ENCODE data around the gene MTMR3.

DNA sequence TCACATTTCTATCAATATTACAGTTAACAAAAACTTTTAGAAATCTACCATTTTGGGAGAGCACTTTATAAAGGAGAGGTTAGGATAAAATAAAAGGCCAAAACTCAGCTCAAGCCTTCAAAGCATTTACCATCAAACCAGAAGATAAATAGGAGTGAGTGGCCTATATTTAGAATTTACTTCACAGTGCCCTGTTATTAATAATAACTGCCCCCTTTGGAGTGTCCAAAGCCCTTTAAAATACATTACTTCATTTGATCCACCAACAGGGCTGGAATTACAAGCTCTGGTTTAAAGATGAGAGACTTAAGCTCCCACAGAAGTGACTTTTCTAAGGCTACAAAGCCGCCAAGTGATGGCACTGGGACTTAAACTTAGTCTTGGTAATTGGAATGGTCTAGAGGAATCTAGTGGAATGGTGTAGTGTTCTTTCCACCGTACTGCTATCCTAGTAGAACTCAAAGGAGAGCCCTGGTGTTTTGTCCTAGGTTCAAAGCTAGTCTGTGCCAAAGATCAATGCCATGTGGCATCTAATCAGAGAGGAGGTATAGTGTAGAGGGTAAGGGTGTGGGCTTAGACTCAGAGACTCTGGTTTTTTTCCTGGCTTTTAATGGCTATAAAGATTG lies 21.2 kb upstream of the MTMR3 start:
- TF ChIP-seq, protein P1, sequence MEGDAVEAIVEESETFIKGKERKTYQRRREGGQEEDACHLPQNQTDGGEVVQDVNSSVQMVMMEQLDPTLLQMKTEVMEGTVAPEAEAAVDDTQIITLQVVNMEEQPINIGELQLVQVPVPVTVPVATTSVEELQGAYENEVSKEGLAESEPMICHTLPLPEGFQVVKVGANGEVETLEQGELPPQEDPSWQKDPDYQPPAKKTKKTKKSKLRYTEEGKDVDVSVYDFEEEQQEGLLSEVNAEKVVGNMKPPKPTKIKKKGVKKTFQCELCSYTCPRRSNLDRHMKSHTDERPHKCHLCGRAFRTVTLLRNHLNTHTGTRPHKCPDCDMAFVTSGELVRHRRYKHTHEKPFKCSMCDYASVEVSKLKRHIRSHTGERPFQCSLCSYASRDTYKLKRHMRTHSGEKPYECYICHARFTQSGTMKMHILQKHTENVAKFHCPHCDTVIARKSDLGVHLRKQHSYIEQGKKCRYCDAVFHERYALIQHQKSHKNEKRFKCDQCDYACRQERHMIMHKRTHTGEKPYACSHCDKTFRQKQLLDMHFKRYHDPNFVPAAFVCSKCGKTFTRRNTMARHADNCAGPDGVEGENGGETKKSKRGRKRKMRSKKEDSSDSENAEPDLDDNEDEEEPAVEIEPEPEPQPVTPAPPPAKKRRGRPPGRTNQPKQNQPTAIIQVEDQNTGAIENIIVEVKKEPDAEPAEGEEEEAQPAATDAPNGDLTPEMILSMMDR (IDR thresholded peaks at IDR 0.05) = no peak
- no peak for TF ChIP-seq EP300 (IDR thresholded peaks at IDR 0.05)
